CD4-positive, alpha-beta T cell treated with Interferon gamma for 1 hour (primary cell): ENCODE data around the gene ANKRD23.

ENCODE experiments used
- DNase-seq: peaks from one replicate; pipeline ENCODE4 v3.0.0-alpha.2; 2020

ANKRD23 gene

GRCh38 chr2:96877042-96877451 lies 33.2 kb upstream of the ANKRD23 start:
- no peak for DNase-seq

DNA sequence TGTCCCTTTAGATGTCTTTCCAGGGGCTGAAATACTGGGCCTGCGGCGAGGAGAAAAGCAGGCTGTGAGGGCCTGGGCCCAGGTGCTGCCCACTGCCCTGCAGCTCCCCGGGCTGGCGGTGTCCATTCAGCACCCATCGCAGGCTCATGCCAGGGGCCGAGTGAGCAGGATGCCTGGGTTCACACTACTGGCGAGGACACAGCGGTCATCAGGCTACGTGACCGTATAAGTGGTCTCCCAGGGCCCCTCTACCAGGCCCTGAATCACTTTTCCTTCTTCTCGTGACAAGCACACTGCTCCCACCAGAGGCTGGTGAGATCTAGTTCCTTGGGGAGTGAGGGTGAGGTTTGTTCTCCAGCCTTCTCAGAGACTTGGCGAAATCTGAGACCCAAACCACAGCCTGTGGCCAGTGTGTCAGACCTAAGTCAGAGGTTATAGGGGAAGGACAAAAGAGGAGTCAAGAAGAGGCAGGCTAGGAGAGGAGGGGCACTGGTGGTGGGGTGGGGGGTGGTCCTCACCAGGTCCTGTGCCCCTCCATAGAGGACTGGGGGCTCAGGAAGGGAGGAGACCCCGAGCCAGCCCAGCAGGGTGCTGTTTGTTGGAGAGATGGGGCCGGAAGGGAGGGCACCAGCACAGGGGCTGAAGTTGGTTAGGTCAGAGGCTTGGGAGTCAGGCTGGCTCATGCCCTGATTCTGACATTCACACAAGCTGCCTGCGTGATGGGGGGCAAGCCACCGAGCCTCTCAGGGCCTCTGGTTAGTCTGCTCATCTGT lies 32.6 kb upstream of the ANKRD23 start:
- DNase-seq, result no peak

GRCh38 chr2:96875498-96876268 lies 31.9 kb upstream of the ANKRD23 start:
- no peak for DNase-seq

- DNase-seq, result peak; percentile 26
Measured at GRCh38 chr2:96874198-96874831, 30.5 kb upstream of the ANKRD23 start.

- DNase-seq, result peak; percentile 42
Measured at GRCh38 chr2:96873651-96874096, 29.9 kb upstream of the ANKRD23 start.

GRCh38 chr2:96872591-96873349 lies 28.9 kb upstream of the ANKRD23 start:
- no peak for DNase-seq

DNA sequence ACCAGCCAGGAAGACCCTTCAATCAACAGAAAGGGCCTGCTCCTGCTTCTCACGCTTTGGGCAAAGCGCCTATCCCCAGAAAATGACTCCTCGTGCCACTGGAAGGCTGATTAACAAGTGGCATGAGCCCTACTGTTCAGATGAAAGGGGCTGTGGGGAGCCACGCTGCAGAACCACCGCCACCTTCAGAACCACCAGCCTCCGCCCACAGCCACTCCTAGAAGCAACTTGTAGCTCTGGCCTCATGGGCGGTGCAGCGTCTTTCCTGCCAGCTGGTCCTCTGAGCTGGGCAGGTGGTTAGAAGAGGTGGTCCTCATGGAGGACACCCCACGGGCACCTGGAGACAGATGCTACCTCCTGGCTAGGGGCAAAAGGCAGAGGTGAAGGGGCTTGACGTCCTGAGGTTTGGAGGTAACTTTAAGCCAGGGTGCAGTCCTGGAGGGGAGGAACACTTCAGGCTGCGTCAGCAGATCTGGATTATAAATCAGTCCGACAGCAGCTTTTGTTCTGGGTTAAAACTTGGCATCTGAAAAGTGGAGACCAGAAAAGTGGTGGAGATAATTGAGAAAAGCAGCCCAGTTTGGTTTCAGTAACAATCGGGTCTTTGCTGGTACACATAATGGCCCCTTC lies 26.9 kb upstream of the ANKRD23 start:
- peak; percentile 58 for DNase-seq

DNA sequence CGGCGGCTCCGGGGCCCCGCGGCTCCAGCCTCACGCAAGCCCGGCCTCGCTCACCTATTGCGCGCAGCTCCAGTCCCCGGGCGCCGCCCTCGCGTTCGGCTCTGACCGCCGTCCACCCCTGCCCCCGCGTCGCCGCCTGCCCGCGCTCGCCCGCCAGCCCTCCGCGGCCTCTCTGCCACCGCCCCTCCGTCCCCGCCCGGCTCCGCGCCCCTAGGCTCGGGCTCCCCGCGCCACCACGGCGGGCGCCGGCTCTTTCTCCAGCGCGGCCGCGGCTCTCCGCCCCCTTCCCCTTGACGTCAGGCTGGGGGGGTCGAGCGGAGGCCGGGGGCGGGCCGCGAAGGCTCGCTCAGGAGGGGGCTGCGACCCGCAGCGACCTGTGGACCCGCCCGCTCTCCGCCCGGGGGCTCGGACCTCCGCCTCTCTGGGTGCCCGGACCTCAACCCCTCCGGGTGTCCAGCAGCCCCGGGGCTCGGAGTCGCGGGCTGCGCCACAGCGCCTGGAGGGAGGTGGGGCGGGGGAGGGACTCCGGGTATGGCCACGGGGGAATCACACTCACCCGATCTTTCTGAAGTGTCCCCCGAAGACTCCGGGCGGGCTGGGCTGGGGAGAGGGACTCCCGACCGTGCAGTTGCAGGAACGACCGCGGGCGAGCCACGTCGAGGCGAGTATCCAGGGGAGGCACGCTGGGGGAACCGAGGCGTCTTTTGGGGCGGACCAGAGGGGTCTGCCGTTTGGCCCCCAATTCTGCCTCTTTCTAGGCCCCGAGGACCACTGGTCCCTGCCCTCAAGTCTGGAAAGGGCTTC lies 26.2 kb upstream of the ANKRD23 start, which contains the start of gene SEMA4C:
TSS of gene SEMA4C (minus strand) at position 259 of the 804 bp plus-strand sequence. CDS start 2,194 bp downstream, outside the sequence.
- DNase-seq, result peak; percentile 28

- DNase-seq, result no peak
Measured at GRCh38 chr2:96869281-96869821, 25.5 kb upstream of the ANKRD23 start.

DNA sequence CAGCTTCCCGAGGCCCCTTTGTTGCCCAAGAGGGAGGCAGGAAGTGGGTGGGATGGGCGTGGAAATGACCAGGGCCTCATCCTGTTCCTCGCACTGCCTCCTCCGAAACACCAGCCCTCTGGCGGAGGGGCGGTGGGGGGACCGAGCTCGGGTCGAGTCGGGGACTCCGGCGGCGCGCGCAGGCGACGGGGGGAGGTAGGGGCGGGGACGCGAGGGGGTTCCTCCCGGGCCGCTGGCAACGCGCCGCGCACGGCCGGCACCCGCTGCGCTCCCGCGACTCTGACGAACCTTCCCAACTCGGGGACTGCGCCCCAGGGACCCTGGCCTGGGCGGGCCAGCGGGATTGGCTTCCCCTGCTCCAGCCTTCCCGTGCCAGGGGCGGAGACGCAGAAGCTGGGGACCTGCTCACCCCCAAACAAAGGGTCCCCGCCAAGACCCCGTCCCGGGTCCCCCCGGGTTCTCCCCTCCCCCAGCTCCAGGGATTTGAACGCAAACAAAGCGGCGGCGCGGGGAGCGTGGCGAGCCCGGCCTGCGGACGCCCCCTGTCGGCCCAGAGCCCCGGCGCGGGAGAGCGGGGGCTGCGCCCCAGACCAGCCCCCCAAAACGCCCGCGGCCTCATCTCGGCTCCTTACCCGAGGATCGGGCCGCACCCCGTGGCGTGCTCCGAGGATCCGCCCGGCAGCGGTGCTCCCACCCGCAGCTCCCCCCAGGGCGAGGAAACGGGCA lies 24.9 kb upstream of the ANKRD23 start:
- DNase-seq, result peak; percentile 61

DNA sequence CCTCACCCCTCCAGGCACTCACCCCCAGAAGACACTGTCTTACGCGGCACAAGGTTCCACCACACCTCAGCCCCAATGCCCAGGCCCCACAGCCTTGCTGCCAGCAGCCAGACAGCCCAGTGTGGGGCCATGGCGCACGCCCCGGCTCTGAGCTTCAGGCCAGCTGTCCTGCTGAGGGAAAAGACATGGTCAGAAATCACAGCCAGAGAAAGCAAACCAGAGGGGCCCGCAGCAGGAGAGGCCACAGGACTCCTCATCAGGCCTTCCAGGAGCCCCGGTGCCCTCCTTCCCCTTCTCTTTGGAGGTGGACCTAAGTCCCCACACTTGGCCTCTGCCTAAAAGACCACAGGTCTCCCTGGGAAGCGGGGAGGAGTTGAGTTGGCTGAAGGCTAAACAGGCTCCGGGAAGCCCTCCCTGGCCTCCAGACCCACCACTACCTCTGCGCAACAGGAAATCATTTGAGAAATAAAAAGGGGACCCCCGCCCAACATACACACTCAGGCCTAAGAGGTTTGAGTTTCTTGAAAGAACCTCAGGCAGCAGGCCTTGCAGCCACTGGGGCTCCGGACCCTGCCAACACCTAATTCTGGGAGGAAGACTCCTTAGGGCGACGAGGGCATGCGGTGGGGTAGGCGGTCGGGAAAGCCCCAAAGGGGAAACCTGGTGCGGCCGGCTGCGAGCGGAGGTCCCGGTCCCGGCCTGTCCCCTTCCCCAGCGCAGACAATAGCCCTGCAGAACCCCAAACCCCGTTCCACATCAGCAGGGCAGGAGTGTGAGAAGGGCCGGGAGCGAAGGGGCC lies 24.1 kb upstream of the ANKRD23 start:
- DNase-seq, result no peak

DNA sequence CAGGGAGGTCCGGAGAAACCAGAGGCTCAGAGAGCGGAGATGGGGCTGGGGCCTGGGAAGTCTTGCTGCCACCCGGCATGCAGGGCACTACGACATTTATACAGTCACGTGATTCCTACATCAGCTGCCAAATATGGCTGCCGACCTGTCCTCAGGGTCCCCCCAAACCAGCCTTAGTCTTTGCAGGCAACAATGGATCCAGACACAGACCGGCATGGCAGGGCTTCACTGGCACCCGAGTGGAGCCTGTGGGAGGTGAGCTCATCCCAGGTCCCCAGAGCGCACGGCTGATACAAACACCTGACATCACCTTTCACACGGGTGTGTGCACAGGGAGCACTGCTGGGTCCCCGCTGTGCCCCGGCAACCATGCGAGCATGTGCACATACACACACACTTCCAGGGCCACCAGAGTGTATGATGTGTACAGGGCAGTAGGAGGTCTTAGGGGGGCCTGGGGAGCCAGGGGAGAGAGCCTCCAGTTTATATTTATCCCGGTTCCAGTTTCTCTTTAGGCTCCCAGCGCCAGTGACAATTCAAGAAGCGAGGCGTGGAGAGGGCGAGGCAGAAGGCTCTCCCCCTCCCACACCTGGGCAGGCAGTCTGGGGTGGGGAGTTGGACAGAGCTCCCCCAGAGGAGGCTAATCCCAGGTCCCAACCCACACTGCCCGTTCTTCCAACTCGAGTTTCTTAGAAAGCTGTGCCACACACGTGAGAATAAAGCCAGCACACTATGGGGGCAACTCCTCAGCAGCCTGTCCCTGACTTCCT lies 23.4 kb upstream of the ANKRD23 start:
- DNase-seq, result no peak

GRCh38 chr2:96866586-96866985 lies 22.8 kb upstream of the ANKRD23 start:
- DNase-seq, result no peak

- DNase-seq, result no peak
Measured at GRCh38 chr2:96866149-96866548, 22.3 kb upstream of the ANKRD23 start.

DNA sequence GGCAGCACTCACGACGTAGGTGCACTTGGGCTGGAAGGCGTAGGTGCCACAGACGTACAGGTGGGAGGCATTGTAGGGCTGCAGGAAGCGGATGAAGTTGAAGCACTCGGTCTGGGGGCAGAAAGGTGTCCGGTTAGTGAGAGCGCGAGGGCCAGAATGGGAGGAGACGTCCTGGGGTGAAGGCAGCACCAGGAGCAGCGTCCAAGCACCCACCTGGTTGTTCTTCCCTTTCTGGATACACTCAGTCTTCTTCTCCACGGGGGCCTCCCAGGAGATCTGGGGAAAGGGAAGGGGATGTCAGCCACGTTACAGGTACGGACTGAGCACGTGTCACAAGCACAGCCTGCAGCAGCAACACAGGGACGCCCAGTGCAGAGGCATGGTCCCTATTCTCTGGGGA lies 21.8 kb upstream of the ANKRD23 start:
- no peak for DNase-seq

GRCh38 chr2:96864343-96865091 lies 20.7 kb upstream of the ANKRD23 start:
- no peak for DNase-seq

- DNase-seq, result no peak
Measured at GRCh38 chr2:96863575-96864342, 19.9 kb upstream of the ANKRD23 start.
